NCI-H187 treated with DMSO at 0.1 percent for 48 hours (cell line): ENCODE measurements around the gene DHRS2.

Experiments
- DNase-seq: peaks from one replicate; lab custom pipeline; 2025; lab: John Stamatoyannopoulos, UW

Gene DHRS2

GRCh38 chr14:23694085-23694948, 58.2 kb downstream of the DHRS2 start:
- DNase-seq = no peak
